ENCODE results near the gene PADI3.

DNA sequence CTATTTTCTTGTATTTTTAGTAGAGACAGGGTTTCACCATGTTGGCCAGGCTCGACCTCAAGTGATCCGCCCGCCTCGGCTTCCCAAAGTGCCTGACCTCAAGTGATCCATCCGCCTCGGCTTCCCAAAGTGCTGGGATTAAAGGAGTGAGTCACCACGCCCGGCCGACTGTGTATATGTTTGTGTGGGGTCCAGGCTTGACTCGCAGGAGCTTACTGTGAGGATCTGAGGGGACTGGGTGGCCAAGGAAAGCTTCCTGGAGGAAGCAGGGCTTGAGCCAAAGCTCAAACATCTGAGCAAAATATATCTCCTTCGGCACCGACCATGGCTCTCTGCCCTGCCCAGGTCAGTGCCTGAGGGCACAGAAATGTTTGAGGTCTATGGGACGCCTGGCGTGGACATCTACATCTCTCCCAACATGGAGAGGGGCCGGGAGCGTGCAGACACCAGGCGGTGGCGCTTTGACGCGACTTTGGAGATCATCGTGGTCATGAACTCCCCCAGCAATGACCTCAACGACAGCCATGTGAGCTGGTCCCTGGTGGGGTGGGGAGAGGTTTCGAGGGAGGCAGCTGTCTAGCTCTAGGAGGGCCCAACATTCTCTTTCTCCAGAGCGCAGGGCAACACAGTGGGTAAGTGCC, 10.5 kb downstream of the PADI3 start:
- TF ChIP-seq RAD21 (IDR thresholded peaks at IDR 0.05; ENCODE audit: low read depth) (no peak), YY1 (IDR thresholded peaks at IDR 0.05; ENCODE audit: low read depth) (no peak), EP300 (IDR thresholded peaks at IDR 0.05; ENCODE audit: borderline replicate concordance) (no peak), NFIC (IDR thresholded peaks at IDR 0.05) (no peak), TEAD4 (IDR thresholded peaks at IDR 0.05) (no peak), CREB1 (IDR thresholded peaks at IDR 0.05; ENCODE audit: low read depth) (no peak), TAF1 (IDR thresholded peaks at IDR 0.05; ENCODE audit: low read depth) (no peak), EGR1 (IDR thresholded peaks at IDR 0.05) (no peak), ZBTB7A (IDR thresholded peaks at IDR 0.05; ENCODE audit: low read depth) (no peak), TCF12 (IDR thresholded peaks at IDR 0.05; ENCODE audit: low read depth) (no peak), CEBPB (IDR thresholded peaks at IDR 0.05) (no peak)
- TF ChIP-seq, protein P1, sequence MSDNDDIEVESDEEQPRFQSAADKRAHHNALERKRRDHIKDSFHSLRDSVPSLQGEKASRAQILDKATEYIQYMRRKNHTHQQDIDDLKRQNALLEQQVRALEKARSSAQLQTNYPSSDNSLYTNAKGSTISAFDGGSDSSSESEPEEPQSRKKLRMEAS (IDR thresholded peaks at IDR 0.05) = no peak
- TF ChIP-seq, protein P2, sequence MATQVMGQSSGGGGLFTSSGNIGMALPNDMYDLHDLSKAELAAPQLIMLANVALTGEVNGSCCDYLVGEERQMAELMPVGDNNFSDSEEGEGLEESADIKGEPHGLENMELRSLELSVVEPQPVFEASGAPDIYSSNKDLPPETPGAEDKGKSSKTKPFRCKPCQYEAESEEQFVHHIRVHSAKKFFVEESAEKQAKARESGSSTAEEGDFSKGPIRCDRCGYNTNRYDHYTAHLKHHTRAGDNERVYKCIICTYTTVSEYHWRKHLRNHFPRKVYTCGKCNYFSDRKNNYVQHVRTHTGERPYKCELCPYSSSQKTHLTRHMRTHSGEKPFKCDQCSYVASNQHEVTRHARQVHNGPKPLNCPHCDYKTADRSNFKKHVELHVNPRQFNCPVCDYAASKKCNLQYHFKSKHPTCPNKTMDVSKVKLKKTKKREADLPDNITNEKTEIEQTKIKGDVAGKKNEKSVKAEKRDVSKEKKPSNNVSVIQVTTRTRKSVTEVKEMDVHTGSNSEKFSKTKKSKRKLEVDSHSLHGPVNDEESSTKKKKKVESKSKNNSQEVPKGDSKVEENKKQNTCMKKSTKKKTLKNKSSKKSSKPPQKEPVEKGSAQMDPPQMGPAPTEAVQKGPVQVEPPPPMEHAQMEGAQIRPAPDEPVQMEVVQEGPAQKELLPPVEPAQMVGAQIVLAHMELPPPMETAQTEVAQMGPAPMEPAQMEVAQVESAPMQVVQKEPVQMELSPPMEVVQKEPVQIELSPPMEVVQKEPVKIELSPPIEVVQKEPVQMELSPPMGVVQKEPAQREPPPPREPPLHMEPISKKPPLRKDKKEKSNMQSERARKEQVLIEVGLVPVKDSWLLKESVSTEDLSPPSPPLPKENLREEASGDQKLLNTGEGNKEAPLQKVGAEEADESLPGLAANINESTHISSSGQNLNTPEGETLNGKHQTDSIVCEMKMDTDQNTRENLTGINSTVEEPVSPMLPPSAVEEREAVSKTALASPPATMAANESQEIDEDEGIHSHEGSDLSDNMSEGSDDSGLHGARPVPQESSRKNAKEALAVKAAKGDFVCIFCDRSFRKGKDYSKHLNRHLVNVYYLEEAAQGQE (IDR thresholded peaks at IDR 0.05; ENCODE audit: low read depth) = no peak
- TF ChIP-seq, protein P3, sequence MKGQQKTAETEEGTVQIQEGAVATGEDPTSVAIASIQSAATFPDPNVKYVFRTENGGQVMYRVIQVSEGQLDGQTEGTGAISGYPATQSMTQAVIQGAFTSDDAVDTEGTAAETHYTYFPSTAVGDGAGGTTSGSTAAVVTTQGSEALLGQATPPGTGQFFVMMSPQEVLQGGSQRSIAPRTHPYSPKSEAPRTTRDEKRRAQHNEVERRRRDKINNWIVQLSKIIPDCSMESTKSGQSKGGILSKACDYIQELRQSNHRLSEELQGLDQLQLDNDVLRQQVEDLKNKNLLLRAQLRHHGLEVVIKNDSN (IDR thresholded peaks at IDR 0.05) = no peak
